ENCODE data around the gene OGG1.
A peak's percentile ranks its signal among the peaks of the same experiment; 100 is the strongest.

The OGG1 gene

DNA sequence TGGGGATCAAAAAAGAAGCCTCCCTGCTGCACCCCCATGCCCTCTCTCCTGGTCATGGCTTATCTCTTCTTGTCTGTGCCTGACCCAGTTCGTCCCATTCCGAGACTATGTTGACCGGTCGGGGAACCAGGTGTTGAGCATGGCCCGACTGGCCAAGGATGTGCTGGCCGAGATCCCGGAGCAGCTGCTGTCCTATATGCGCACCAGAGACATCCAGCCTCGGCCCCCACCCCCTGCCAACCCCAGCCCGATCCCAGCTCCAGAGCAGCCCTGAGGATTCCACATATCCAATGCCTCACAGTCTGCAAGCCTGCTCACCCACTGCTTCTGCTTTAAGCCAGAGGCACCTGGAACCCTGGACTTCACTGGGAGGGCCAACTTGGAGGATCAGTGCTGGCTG, 20.3 kb upstream of the OGG1 start:
- no peak for DNase-seq

DNA sequence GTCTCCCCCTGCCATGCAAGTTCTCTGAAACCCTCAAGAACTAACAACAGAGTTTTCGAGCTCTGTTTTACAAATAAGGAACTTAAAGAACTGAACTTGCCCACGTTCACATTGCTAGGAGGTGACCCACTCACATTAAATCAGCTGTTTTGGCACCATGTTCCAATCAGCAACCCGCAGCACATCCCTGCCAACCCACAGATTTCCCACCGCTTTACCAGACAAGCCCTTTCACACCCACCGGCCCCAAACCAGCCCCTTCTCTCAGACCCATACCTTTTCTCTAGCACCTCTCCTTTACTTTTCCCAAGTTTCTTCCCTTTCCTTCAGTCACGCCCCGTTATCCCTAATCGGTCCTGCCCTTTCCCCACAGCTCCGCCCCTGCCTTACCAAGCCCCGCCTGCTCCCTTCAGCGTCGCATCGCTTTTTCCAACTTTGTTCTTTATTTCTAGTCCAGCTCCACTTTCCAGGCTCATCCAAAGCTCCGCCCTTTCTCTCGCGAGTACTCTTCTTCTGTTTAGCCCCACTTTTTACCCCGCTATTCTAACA, 19.0 kb upstream of the OGG1 start:
- no peak for DNase-seq

DNA sequence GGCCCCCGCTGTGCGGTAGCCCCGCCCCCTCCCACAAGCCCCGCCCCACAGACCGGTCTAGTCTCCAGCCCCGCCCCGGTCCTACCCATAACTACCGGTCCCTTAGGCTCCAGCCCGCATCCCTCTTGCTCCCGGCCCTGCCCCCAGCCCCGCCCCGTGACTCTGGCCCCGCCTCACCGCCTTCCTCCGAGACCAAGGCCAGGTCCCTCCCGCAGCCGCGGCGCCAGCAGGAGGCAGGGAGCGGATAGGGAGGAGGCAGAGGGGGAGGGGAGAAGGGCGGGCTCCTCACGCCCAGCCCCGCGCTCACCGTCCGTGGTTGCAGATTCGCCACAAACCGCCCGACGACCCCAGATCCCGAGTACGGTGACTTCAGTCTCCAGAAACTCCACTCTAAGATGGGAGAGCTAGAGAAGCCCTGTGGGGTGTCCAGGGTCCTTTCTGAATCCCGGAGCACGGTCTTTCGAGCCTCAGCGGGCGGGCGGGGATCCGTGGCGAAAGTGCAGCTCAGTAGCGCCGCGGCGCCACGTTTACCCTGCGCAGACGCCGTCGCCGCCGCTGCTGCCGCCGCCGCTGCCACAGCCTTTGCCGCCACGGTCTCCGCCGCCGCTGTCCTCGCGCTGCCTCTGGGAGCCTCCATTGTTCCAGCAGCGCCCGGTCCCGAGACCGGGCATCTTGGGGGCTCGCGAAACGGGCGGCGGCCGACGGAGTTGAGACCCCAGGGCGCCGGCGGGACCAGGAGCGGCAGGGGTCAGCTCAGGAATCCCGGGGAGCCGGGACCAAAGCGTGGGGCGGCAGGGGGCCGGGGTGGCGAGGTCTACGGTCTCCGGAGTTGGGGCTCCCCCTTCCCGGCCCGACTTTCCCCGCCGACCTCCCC, 18.3 kb upstream of the OGG1 start, which contains the start of gene BRPF1:
Gene BRPF1 (plus strand): TSS at position 530 of the 874 bp plus-strand sequence. CDS start 2,406 bp downstream, outside the sequence.
- peak; percentile 95 to 97 for DNase-seq

DNA sequence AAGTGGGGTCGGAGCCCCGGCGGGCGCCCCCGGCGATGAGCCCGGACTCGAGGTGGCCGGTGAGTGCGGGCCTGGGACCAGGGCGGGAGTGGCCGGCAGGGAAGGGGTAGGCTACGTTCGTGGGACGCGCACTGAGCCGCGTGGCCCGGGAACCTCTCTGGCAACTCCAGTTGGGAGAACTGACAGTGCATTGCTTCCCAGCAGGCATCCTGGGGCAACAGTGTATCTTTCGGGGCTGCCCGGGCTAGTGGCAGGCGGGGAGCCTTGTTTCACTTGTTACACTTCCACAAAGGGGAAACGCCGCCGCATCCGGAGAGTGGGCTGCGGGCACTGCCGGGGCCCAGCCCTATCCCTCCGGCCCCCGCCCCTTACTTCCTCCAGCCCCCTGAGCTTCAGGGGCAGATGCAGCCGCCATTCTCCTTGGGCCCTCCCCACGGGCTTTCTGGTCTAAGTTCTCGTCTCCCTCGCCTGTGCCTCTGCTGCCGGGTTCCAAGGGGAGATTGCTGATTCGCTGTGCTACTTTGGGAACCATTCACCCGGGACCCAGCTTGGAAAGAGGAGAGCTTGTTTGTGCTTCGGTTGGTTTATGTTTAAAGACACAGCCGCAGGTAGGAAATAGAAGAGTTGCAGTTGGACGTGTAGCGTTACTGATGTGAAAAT, 17.5 kb upstream of the OGG1 start:
- DNase-seq, result no peak

DNA sequence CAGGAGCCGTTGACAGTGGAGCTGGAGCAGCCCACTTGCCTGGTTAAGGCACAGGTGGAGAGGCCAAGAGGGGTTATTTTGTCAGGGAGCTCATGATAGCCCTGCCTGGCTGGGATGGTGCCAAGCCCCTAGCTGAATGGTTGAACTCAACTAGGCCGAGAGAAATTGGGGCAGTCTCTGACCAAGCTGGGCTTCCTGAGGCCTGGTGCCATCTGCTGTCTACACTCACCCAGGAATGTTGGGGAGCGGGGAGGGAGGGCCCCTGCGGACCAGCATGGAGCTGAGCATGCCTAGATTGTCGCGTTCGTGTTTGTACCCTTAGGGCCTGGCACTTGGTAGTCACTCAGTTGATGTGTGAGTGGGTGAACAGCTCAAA, 17.0 kb upstream of the OGG1 start:
- DNase-seq, result no peak

DNA sequence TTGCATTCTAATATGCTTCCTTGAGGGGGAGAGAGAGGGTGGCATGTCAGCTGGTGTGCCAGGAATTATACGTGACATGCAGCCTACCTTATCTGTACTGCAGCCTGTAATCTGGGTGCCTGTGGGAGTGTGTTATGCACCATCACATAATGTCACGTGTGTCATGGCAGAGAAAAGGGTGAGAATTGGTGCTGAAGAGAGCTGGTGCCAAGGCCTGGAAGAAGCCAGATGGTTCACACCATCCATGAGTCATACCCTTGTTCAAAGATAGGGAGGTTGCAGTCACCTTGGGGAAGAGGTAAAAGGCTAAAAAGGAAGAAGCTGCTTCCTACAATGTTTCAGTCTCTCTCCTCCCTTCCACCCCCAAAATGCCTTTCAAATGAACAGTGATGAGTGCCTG, 12.9 kb upstream of the OGG1 start:
- no peak for DNase-seq

DNA sequence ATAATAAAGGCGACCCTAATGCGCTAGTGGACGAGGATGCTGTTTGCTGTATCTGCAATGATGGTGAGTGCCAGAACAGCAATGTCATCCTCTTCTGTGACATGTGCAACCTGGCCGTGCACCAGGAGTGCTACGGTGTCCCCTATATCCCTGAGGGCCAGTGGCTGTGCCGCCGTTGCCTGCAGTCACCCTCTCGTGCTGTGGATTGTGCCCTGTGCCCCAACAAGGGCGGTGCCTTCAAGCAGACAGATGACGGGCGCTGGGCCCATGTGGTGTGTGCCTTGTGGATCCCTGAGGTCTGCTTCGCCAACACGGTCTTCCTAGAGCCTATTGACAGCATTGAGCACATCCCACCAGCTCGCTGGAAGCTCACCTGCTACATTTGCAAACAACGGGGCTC, 10.6 kb upstream of the OGG1 start:
- no peak for DNase-seq

DNA sequence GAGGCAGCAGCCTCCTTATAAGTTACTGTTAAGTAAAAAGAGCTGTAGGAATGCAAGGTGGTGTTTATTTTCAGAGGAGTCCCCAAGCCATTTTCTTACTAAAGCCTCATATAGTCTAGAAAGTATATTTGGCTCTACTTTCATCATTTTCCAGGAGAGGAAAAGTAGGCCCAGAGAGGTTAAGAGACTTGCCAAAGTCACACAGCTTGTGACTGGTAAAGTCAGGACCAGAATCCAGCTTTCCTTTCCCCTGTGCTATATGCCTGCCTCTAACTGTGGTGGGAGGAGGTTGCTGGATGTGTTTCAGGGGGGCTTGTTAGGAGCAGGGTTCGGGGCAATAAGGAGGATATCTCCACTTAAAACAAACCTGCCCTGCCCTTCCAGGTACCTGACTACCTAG, 7.2 kb upstream of the OGG1 start:
- DNase-seq, result no peak

DNA sequence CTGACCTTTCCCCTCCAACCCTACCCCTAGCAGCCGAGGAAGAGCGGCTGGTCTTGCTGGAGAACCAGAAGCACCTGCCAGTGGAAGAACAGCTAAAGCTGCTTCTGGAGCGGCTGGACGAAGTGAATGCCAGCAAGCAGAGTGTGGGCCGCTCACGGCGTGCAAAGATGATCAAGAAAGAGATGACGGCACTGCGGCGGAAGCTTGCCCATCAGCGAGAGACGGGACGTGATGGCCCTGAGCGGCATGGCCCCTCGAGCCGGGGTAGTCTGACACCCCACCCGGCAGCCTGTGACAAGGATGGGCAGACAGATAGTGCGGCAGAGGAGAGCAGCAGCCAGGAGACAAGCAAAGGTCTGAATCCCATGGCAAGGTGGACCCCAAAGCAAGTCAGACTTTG, 6.2 kb upstream of the OGG1 start:
- DNase-seq, result no peak

DNA sequence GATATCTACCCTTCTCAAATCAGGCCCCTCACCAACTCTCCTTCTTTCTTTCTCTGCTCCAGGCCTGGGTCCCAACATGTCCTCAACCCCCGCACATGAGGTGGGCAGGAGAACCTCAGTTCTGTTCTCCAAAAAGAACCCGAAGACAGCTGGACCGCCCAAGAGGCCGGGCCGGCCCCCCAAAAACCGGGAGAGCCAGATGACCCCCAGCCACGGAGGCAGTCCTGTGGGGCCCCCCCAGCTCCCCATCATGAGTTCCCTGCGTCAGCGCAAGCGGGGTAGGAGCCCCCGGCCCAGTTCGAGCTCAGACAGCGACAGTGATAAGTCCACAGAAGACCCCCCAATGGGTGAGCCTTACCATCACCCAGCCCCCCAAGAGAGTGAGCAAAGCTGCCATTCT, 5.6 kb upstream of the OGG1 start:
- DNase-seq, result no peak

DNA sequence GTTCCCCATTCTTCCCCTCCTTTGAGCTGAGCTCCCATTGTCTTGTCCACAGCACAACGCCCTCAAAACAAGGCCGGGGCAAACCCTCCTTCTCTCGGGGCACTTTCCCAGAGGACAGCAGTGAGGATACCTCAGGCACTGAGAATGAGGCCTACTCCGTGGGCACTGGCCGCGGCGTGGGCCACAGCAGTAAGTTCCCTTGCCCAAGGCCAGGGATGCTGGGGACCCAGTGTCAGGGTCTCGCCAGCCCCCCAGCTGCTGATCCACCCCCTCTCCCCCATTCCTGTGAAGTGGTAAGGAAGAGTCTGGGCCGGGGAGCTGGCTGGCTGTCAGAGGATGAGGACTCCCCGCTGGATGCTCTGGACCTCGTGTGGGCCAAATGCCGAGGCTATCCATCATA, 4.2 kb upstream of the OGG1 start:
- no peak for DNase-seq

DNA sequence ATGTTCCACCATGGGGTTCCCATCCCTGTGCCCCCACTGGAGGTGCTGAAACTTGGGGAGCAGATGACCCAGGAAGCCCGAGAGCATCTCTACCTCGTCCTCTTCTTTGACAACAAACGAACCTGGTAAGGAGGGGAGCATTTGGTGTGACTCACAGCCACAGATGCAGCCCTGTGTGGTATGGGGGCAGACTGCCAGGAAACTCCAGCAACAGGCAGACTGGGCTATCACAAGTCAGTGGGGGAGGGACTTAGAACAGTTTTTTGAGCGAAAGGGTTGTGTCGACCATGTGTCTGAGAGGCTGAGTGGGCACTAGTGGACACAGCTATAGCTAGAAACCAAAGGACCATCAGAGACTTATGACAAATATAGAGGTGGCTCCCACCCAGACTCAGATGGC, 3.4 kb upstream of the OGG1 start:
- DNase-seq, result no peak

DNA sequence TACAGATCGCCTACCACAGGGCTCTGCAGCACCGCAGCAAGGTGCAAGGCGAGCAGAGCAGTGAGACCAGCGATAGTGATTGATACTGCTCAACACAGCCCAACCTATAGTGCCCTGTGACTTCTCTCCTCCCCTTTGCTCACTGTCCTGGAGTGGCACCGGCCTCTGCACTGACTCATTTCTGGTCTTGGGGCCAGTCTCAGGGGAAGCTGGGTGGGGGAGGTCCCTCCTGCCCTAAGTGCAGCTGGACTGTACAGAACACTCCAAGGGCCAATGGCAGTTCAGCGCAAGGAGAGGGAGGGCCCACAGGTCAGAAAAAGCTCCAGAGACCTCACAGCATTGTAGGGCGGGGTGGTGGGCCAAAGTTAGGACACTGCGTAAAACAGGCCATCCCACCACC, 2.5 kb upstream of the OGG1 start:
- no peak for DNase-seq

DNA sequence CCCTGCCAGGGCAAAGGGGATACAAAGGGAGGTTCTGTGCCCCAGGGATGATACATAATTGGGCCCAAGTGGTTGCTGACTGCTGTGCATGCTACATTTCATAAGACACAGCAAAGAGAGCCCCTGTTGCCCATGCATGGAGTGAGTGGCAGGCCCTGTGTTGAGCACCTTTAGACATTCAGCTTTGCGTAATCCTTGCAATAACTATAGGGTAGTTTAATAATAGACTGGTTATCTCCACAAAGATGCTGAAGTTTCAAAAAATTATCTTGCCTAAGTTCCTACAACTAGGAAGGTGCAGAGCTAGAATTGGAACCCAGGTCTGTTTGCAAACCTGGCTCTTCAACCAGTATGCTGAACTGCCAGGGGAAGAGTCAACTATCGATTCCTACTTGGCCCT, 1.7 kb upstream of the OGG1 start:
- DNase-seq, result no peak

DNA sequence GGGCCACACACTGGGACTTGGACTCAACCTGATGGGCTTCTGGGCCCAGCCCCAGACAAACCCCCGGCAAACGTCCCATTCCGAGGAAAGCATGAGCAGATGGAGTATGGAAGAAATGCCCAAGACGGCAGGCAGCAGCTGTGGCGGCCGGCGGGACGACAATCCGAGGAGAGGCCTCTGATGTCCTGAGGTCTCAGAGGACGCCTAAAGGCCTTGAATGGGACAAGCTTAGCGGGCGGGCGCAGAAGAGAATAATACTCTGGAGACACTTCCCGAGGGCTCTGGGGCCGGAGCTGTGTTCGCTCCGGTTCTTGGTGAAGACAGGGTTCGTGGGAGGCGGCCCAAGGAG, 482 bp upstream of the OGG1 start:
- peak in 1 of 2 experiments; percentile 79 for DNase-seq

DNA sequence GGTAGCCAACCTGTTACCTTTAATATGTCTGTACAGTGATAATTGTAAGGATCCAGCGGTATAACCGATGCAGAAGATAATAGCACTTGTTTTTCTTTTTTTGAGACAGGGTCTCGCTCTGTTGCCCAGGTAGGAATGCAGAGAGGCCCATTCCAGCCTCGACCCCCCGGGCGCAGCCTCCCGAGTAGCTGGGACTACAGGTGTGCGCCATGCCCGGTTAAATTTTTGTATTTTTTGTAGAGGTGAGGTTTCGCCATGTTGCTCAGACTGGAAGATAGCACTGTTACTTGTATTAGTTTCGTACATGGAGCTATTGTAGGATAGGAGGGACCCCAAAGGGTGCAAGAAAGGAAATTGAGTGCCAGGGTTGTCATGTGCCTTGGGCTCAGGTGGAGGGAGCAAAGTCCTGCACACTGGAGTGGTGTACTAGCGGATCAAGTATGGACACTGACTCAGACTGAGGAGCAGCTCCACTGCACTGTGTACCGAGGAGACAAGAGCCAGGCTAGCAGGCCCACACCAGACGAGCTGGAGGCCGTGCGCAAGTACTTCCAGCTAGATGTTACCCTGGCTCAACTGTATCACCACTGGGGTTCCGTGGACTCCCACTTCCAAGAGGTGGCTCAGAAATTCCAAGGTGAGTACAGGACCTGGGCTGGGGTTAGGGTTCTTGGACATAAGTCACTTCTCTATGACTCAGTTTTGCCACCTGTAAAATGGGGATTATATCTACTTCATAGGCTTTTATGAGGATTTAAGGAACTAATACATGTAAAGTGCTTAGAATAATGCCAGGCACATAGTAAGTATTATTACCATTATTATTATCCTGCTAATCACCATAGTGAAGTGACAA, 1.0 kb downstream of the OGG1 start:
- DNase-seq, result peak in 1 of 2 experiments; percentile 10

DNA sequence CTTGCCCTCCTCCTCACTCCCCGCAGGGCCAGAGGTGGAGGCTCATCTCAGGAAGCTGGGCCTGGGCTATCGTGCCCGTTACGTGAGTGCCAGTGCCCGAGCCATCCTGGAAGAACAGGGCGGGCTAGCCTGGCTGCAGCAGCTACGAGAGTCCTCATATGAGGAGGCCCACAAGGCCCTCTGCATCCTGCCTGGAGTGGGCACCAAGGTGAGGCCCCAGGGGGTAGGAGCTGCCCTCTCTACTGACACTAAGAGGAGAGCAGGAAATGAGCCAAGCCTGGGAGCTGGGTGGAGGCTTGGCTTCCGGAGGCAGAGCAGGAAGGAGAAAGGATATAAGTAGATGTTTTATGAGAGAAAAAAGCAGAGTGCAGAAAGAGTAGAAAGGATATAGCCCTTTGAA, 4.9 kb downstream of the OGG1 start:
- DNase-seq, result no peak

DNA sequence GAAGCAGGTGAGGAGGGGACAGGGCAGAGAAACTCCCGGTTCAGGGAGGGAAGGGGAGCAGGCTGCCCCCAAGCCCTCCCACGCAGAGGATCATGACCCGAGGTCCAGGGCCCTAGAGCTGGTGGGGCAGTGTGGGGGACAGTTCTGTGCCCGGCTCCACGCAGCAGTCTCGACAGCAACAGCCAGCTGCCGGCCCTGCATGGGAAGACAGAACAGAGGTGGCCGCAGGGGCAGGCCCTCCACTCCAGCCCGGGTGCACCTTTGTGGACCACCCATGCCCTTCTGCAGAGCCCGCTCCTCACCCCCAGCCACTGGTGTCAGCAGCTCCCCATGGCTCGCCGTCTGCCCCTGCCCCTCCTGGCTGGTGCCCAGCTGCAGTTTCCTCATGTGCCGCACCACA, 7.7 kb downstream of the OGG1 start:
- DNase-seq, result no peak

DNA sequence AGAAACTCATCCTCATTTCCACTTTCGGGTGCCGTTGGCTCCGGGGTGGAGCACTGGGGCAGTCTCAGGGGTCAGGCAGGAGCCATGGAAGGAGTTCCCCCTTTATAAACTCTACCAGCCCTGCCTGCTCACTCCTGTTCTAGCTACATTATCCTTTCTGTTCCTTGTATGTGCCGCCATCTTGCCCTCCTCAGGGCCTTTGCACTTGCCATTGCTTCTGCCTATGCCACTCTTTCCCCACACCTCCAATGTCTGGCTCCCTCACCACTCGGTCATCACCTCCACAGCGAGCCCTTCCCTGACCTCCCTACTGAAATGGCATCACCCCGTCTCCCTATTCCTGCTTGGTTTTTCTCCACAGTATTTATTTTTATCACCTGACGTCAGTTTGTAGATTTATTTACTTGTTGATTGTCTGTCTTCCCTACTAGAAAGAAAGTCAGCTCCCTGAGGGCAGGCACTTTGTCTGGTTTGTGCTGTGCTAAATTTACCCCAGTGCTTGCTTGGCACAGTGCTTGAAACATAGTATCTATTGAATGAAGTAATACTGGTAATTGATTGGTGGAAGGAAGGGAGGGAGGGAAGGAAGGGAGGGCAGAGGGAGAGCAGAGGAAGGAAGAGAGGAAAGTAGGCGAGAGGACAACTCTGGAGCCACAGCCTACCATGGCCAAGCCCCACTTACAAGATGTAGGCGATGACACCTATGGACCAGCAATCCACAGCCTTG, 11.2 kb downstream of the OGG1 start:
- no peak for DNase-seq

DNA sequence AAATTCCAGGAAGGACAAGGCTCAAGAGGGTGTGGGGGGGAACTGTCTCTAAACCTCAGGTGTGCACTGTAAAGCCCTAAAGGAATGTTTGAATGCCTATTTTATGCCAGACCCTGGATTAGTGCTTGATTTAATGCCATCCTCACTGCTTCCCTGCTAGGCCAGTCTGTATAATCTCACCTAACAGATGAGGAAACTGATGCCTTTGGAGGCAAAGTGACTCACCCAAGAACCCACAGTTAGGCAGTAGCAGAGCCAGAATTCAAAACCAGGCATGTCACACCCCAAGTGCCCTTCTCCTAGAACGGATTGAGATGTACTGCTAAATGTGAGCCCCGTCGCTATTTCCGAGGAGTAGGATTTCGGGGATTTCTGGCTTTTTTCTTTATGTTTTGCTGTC, 12.2 kb downstream of the OGG1 start:
- no peak for DNase-seq

DNA sequence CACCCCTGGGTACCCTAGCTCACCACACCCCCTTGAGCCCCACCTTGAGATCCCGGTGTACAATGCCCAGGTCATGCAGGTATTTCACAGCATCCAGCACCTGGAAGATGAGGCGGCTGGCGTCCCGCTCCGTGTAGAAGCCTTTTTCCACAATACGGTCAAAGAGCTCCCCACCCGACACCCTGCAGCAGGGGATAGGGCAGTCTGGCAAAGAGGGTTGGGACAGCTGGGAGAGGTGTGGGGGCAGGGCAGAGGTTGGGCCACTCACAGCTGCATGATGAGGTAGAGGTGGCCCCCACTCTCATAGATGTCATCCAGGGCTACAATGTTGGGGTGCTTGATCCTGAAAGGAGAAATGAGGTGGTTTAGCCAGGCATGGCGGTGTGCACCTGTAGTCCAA, 13.1 kb downstream of the OGG1 start:
- no peak for DNase-seq

DNA sequence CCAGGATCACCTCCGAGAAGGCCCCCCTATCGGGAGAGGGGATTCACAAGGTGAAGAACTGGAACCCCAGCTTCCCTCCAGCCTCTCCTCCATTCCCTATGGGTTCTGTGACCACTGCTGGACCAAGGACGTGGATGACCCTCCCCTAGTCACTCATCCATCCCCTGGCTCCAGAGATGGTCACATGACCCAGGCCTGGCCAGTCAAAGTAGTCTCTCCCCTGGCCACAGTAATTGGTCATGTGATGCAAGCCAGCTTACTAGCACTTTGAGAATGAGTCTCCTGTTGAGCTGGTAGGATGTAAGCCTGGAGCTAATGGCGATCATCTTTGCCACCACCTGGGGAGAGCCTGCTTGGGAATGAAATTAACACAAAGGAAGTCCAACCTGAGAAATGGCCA, 16.1 kb downstream of the OGG1 start:
- no peak for DNase-seq

DNA sequence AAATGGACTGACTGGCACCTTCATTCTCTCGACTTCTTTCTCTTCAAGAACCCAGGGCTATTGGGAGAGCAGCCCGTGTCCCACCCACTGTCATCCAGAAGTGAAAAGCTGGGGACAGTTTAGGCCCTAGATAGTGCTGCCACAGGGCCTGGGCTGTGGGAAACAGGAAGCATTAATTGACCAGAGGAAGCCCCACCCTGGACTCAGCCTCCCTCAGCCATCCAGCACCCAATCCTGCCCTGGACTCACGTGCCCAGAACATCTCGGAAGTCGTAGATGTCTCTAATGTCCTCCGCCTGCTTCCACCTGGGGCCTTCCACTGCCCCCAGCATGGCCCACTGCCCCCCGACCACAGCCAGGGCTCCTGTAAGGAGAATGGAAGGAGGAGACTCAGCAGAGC, 17.7 kb downstream of the OGG1 start:
- DNase-seq, result no peak

Measured in NCI-H524 (cell line).